ENCODE data around the gene ARL8A.
"Not testable (repeated sequence)": the region's sequence is repeated elsewhere in the genome, so short reads cannot be mapped to it uniquely, and the experiment has no call there.

The ARL8A gene

GRCh38 chr1:202144402-202145067 is at the start of gene ARL8A:
TSS of gene ARL8A (minus strand) at chr1:202144737. CDS start at chr1:202144572, 165 bp downstream.
- DNase-seq, result peak; percentile 76

DNA sequence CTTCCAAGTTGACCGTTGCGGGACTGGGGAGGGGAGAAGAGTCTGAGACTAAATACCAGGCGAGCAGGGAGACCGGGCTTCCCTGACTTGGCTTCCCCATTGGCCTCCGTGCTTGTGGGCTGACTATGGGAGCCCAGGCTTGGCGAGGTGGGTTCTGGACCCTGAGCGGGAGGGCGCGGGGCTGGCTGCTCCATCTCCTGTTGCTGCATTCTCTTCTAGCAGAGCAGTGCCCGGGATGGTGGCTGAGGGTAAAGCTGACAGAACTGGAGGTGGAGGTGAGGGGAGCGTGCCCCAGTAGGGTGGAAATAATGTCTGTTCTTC is 49.8 kb upstream of the ARL8A start:
- DNase-seq, result no peak

DNA sequence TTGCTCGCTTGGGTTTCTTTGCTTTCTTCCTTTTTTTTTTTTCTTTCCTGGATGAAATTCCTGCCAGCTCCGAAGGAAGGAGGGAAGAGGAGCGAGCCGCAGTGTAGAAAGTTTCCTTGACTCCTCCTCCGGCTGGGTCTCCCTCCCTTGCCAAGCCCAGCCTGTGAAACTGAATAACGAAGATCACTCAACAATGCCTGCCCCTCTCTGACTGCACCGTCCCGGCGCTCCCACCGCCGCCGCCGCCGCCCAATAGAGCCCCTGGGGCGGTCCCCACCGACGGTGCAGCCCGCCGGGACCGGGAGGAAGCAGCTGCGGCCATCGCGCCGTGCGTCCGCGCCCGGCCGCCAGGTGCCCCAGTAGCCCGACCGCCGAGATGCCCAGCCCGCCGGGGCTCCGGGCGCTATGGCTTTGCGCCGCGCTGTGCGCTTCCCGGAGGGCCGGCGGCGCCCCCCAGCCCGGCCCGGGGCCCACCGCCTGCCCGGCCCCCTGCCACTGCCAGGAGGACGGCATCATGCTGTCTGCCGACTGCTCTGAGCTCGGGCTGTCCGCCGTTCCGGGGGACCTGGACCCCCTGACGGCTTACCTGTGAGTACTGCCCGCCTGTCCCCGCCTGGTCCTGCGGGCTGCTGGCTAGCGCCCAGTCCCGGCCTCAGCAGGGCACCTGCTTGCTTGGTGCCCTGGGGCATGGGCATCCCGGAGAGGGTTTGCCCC is 49.2 kb upstream of the ARL8A start, which contains the start of gene LGR6:
TSS of gene LGR6 (plus strand) at position 186 of the 714 bp plus-strand sequence. CDS start at position 377, 191 bp downstream.
- DNase-seq, result peak; percentile 31

- DNase-seq, result peak; percentile 69
These were observed 48.5 kb upstream of the ARL8A start for GRCh38 chr1:202192770-202193613.

DNA sequence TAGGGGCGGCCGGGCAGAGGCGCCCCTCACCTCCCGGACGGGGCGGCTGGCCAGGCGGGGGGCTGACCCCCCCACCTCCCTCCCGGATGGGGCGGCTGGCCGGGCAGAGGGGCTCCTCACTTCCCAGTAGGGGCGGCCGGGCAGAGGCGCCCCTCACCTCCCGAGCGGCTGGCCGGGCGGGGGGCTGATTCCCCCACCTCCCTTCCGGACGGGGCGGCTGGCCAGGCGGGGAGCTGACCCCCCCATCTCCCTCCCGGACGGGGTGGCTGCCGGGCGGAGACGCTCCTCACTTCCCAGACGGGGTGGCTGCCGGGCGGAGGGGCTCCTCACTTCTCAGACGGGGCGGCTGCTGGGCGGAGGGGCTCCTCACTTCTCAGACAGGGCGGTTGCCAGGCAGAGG is 46.9 kb upstream of the ARL8A start:
- not testable (repeated sequence) for DNase-seq

DNA sequence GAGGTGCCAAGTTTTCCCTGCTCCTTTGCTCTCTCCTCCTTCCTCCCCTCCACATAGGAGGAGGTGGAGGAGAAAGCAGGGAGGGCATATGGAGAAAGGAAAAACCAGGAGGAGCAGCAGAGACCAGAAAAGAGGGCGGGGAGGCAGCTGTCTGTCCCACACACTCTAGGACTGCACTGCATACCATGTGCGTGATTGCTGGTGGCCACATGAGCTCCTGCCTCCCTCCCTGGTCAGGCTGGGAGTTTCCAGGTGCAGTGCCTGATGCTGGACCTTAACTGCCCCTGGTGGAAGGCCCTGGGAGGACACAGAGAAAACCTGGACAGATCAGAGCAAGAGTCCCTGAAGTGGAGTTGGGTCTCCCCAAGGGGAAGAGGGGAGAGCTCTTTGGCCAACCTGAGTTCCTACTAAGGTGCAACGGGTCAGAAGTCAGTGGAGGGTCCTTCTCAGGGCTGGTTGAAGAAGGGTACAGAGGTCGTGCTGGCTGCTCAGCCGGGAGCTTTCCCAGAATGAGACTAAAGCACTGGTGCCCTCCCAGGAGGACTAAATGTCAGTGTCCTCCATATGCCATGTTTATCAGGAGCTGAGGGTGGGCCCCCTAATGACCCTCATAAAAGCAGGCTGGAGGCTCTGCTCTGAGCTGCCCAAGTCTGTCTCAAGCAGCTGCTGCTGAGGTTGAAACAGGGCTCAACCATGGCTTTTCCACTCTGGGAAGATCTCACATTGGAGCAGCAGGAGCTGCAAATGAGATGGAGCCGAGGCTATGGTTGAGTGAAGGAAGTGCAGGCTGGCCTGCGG is 45.6 kb upstream of the ARL8A start:
- DNase-seq, result peak; percentile 43

DNA sequence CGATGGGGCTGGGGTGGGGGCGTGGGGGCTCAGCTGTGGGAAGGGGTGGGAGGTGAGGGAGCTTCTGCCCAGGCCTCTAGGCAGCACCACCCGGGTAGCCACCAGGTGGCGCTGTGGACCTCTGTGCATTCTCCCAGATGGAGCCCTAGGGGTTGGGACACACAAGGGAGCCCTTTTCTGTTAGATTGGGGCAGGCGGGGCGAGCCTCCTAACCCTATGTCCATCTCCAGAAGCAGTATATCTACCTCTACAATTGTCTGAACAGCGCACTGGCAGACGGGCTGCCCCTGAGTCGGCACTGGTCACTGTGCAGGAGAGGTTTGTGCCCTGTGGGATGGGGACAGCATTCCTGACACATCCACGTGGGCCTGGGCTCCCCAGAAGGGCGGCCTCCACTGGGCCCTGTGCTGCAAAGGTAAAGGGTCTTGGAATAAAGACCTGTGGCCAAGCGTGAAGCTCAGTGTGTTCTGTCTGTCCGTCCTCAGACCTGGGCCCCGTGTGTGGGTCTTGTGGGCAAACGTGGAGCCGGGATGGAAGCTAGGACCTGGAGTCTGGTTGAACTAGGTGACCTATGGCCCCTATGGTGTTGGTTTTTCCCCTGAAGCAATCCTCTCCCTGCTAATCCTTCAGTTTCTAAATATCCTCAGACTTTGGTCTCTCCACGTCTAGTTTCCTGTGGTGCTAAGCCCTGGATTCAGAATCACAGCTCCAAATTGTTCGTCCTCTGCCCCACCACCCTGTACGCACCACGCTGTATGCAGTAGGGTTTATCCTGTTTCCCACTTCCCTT is 44.7 kb upstream of the ARL8A start:
- peak; percentile 90 for DNase-seq

DNA sequence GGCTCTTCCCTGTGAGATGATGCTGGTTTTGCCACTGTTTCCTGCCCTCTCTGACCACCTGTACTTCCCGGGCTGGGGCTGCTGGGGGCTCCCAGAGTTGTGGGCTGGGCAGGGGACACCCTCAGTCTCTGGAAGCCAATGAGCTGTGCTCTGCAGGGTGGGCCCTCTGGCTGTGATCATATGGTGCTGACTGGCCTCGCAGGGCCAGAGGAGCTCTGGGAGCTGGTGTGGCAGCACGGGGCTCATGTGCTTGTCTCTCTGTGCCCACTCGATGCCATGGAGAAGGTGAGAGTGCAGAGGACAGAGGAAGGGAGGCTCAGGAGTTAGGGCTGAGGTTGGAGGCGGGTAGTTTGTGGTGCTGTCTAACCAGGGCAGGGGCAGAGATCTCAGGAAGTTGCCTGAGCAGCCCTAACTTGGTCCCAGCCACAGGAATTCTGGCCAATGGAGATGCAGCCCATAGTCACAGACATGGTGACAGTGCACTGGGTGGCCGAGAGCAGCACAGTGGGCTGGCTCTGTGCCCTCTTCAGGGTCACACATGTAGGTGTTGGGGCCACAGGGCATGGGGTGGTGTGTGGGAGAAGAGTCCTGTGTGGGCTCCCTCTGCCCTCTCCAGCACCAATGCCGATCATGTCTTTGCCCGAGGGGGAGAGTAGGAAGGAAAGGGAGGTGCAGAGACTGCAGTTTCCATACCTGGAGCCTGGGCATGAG is 43.3 kb upstream of the ARL8A start:
- DNase-seq, result no peak

GRCh38 chr1:202187041-202187671 is 42.6 kb upstream of the ARL8A start:
- no peak for DNase-seq

DNA sequence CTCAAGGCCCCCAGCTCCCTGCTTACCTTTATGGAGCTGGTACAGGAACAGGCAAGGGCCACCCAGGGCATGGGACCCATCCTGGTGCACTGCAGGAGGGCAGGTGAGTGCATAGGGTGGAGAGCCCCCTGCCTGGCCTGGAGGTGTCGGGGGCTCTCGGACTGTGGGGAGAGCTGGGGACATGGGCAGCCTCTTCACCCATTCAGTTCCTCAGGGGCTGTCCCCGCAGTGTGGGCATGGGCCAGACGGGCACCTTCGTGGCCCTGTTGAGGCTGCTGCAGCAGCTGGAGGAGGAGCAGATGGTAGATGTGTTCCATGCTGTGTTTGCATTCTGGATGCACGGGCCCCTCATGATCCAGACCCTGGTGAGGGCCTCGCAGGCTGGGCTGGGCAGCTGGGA is 41.8 kb upstream of the ARL8A start:
- no peak for DNase-seq

DNA sequence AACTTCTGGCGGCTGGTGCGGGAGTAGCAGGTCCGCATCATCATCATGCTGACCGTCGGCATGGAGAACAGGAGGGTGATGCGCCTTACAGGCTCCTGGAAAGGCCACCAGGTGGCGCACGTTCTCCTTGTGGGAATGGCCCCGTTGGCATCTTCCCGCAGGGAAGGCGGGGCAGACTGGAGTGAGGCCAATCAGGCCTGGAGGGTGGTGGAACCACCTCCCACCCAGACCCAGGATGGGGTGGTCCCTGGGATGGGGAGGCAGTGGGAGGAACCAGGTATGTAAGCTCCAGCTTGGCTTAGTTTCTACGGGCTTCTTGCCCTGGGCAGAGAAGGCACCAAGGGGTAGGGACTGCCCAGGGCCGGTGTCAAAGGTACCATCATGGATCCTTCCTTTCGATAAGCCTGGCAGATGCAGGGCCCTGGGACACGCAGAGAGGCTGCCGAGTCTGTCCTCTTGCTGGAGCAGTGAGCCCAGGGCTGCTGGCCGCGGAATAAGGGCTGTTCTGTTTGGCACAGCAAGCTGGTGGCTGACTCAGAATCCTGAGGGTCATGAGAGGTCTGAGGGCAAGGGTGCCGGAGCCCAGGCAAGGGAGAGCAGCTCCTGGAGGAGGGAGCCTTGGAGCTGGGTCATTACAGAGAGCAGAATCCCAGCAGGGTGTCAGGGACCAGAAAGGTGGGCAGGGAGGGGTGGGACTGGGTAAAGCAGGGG is 40.4 kb upstream of the ARL8A start:
- DNase-seq, result peak; percentile 89

DNA sequence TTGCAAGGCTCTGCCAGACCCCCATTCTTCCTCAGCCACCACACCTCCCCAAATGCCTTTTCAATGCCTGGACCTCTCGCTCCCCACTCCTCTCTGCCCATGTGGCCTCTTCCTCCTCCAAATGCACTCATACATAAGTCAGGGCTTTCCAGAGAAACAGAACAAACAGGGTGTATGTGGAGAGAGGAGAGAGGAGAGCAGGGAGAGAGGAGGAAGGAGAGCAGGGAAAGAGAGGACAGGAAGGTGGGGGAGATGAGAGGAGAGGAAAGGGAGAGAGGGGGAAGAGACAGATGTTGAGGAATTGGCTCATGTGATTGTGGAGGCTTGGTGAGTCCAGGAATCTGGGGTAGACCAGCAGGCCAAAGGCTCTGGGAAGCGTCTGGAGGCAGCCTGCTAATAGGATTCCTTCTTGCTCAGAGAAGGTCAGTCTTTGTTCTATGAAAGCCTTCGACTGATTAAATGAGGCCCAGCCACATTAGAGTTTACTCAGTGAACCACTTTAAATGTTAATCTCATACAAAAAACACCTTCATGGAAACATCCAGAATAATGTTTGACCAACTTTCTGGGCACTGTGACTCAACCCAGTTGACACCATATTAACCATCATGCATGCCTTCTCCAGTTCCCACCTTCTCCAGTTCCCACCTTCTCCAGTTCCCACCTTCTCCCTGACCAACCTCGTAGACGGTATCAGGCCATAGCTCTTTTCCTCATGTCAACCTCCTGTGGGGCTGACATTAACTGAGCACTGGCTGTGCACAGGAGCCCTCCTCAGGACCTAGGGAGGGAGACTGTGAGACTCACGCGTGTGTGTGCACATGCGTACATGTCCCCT is 37.7 kb upstream of the ARL8A start:
- DNase-seq, result no peak

DNA sequence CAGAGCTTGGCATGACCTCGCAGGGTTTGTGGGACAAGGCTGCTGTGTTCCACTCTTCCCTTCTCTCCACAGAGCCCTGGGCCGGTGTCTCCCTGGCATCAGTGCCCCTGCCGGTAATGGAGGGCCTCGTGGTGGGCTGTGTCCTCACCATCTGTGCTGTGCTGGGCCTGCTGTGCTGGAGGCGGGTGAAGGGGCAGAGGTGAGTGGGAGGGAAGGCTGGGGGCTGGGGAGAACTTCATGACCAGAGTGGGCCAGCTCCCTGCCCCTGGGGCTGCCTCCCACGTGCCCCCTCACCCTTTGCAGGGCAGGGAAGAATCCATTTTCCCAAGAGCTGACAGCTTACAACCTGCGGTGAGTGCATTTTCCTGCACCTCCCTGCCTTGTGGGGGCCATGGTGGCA is 37.0 kb upstream of the ARL8A start:
- DNase-seq, result no peak

GRCh38 chr1:202180751-202181139 is 36.2 kb upstream of the ARL8A start:
- not testable (repeated sequence) for DNase-seq

- no peak for DNase-seq
These were observed 35.6 kb upstream of the ARL8A start for GRCh38 chr1:202179828-202180750.

DNA sequence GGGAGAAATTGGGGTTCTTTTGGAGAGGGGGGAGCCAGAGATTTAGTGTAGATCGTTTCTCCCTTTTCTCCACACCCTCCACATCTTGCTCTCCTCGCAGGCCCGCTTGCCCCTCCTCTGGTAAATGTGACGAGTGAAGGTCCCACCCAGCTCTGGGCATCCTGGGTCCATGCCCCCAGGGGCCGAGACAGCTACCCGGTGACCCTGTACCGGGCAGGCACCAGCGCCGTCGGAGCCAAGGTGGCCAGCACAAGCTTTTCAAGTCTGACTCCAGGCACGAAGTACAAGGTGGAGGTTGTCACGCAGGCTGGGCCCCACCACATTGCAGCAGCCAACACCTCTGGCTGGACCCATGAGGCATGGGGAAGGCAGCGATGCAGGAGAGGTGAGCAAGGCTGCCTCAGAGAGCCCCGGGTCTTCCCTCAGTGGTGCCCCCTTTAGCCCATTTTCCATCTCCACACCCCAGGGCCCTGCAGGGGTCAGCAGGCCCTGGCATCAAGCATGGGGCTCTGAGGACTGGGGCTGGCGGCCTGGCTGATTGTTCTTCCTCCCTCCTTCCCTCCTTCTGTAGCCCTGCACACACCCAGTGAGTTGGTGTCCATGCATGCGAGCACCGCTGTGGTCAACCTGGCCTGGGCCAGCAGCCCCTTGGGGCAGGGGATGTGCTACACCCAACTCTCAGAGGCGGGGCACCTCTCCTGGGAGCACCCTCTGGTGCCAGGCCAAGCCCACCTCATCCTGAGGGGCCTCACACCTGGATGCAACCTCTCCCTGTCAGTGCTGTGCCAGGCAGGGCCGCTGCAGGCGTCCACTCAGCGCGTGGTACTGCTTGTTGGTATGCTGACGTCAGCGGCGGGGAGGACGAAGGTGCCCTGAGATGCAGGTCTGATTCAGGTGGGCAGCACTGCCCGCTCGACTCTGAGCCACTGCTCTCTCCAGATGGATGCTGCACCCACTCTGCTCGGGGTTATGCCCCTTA is 32.7 kb upstream of the ARL8A start:
- DNase-seq, result no peak

GRCh38 chr1:202173993-202174392 is 29.5 kb upstream of the ARL8A start:
- no peak for DNase-seq
